Fibroblast of pulmonary artery (primary cell): ENCODE measurements around the gene CD96.

ENCODE experiments used
- DNase-seq: peaks from one replicate; pipeline ENCODE4 v3.0.0-alpha.2; 2010; ENCODE audit warnings: low read depth
- H3K4me3 ChIP-seq: replicated peaks from 2 replicates; pipeline ENCODE4 v1.5.1; 2011; ENCODE audit warnings: low read depth, mild to moderate bottlenecking, control low read depth, low read length, moderate library complexity
- TF ChIP-seq, protein P1 (sequence below): IDR thresholded peaks from 2 replicates; pipeline ENCODE4 v1.5.1; 2011; ENCODE audit warnings: mild to moderate bottlenecking, control low read depth, low read length, inconsistent platforms; ENCODE audit errors: missing control alignments

Gene CD96

DNA sequence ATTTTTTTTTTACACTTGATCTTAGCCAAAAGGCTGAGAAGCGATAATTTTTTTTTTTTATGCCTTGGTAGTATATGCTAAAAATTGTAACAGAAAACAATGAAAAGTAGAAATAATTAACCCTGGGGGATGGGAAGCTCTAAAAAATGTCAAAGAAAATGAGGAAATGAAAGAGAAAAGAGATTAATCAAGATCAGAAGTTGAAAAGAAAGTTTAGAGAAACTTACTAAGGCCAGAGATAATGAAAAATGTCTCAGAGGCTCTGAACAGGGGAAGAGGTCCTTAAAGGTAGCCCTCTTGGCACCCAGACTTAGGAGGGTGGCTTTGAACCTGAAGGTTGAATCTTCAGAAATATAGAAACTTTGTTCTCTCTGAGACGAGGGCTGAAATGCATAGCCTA is 111.8 kb downstream of the CD96 start:
- TF ChIP-seq, protein P1, sequence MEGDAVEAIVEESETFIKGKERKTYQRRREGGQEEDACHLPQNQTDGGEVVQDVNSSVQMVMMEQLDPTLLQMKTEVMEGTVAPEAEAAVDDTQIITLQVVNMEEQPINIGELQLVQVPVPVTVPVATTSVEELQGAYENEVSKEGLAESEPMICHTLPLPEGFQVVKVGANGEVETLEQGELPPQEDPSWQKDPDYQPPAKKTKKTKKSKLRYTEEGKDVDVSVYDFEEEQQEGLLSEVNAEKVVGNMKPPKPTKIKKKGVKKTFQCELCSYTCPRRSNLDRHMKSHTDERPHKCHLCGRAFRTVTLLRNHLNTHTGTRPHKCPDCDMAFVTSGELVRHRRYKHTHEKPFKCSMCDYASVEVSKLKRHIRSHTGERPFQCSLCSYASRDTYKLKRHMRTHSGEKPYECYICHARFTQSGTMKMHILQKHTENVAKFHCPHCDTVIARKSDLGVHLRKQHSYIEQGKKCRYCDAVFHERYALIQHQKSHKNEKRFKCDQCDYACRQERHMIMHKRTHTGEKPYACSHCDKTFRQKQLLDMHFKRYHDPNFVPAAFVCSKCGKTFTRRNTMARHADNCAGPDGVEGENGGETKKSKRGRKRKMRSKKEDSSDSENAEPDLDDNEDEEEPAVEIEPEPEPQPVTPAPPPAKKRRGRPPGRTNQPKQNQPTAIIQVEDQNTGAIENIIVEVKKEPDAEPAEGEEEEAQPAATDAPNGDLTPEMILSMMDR, result no peak
- H3K4me3 ChIP-seq, result no peak overlapping the region
- DNase-seq, result no peak

DNA sequence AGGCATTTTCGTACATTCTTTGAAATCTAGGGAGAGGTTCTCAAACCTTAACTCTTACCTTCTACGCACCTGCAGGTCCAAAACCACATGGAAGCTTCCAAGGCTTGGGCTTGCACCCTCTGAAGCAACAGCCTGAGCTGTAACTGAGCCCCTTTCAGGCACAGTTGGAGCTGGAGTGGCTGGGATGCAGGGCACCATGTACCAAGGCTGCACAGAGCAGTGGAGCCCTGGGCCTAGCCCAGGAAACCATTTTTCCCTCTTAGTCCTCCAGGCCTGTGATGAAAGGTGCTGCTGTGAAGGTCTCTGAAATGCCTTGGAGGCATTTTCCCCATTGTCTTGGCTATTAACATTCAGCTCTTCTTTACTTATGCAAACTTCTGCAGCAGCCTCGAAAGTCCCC is 120.0 kb downstream of the CD96 start:
- TF ChIP-seq, protein P1, result no peak
- H3K4me3 ChIP-seq, result no peak overlapping the region
- DNase-seq, result no peak

- H3K4me3 ChIP-seq, result no peak overlapping the region
- TF ChIP-seq, protein P1, result no peak
- DNase-seq, result no peak
Observed at GRCh38 chr3:111662907-111663306, 120.9 kb downstream of the CD96 start.

DNA sequence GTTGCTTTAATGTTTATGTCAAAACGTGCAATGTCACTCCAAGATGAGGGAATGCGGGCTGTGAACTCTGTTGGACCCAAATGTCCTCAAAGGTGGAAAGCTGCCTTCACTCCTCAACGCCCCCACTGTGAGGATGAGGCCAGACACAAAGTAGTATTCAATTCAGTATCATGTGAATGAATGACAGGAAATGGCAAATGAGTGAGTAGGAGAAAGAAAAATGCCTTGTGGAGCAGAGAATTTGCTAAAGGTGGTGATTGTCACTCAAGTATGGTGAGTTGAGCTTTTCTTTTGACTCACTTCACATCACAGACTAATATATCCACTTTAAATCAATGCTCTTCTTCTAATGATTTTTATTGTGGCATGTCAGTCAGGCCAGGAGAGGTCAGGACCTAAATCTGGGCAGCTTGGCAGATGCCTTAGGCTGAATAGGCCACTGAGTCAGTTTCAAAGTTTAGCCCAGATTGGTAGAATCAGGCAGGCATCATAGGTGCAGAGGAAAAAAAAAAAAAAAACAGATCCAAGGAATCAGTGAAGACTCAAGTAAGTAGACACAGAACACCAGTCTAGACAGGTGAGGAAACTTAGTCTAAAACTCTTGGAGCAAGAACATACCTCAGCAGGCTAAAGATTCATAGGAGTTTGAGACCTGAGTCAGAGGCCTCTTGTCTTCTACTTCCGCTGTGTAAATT is 124.2 kb downstream of the CD96 start:
- DNase-seq, result no peak
- H3K4me3 ChIP-seq, result no peak overlapping the region
- TF ChIP-seq, protein P1, result no peak

DNA sequence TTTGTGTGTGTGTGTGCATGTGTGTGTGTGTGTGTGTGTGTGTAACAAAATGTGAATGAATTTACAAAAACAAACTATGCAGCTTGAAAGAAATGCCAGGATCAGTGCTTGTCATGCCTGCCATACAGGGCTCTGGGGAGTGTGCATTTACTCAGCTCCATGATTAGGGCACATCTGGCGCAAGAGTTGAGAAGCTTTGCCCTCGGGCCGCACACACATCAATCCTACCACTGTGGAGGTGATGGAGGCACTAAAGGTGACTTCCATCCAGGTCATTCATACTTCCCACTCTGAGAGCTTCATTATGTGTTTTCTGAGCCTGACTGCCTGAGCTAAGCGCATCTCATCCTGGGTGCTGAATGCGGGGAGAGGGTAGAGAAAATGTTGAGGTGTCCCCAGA is 125.2 kb downstream of the CD96 start:
- TF ChIP-seq, protein P1, result no peak
- no peak for DNase-seq
- H3K4me3 ChIP-seq, result no peak overlapping the region

- peak; percentile 50 for DNase-seq
- TF ChIP-seq, protein P1, result no peak
Observed at GRCh38 chr3:111667621-111668239, 125.7 kb downstream of the CD96 start.

GRCh38 chr3:111668326-111668725 is 126.3 kb downstream of the CD96 start:
- DNase-seq, result no peak
- H3K4me3 ChIP-seq, result no peak overlapping the region
- TF ChIP-seq, protein P1, result no peak

More at GRCh38 chr3:111667621-111668239, 125.7 kb downstream of the CD96 start:
- no peak overlapping the region for H3K4me3 ChIP-seq
